ENCODE results near the gene AOC2. TPM values are rescaled to one million over a fixed set of nuclear protein-coding genes. Genes with fewer than 3 reads are reported as not detected.

AOC2 gene
- polyA plus RNA-seq, 3 donors: 0.09 to 1.6 TPM; not detected in 1

DNA sequence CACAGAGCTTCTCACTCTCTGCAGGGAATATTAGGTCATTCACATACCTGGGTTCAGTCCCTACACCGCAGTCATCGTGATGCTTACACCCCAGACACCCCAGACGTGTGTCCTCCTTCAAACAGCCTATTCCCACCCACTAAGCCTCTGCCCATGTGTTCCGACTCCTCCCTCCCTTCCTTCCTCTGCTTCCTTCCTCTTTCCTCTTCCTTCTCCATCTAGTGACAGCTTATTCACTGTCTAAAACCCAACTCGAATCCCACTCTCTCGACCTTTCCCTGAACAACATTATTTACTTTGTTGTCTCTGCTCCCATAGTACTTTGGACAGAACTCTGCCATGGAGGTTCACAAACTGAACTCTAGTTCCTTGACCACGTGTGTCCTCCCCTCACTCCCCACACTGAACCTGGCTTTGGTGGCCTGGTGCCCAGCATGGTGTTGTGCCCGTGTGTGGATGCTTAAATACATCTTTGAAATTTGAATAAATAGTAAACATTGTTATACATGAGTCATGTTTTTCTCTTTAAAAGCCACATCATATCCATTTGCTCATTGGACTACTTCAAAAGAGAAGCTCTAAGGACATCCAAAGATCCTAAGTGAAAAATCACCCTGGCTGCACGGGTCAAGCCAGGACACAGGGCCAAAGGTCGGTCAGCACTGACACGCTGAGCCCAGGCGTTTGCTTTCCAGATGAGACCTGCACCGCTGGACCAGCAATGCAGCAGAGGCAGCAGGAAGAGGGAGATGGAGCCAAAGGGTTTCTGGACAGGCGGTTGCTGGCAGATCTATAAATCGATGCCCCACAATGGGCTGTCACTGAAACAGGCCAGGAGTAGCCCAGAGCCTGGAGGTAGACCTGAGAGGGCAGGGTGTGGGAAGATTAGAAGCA, 42.1 kb downstream of the AOC2 start:
- H3K27ac ChIP-seq (ENCODE audit: low read depth in 1 of 2, low read length in 2 of 2): peak overlapping the region; percentile 5 to 64

DNA sequence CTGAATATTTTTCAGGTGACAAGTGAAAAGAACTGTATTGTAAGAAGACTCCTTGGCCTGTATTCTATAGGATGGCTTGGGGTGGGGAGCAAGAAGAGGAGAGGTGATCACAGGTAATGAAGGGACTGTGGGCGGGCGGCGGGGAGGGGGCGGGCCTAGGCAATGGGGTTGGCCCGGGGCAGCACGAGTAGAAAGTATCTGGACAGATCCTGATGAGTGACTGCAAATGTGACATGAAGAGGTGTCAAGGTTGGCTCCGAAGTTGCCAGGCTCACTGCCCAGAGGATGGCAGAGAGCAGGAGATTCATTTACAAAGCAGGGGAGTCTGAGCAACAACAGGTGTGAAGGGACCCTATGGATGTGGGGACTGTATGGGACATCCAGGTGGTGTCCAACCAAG, 45.4 kb downstream of the AOC2 start:
- Histone ChIP-seq H3K4me3 (replicated peaks in 1 of 3; ENCODE audit: low read depth in 2 of 3, low read length in 3 of 3) (no peak overlapping the region), H3K27ac (ENCODE audit: low read depth in 1 of 2, low read length in 2 of 2) (no peak overlapping the region), H3K79me2 (ENCODE audit: insufficient read depth, low read length) (no peaks in the 10 kb centered on the region), H3K4me2 (replicated peaks; ENCODE audit: extremely low read depth, low read length, poor library complexity, severe bottlenecking) (no peak overlapping the region), H3K4me1 (ENCODE audit: control insufficient read depth in 1 of 2, insufficient read depth in 2 of 2, low read length in 2 of 2) (peaks cover 62 to 69% of the 10 kb centered on the region in 2 donors), H4K20me1 (ENCODE audit: insufficient read depth, low read length) (no peaks in the 10 kb centered on the region), H3K27me3 (ENCODE audit: control insufficient read depth in 2 of 2, insufficient read depth in 2 of 2, low read length in 2 of 2) (no peaks in the 10 kb centered on the region), H3K9ac (ENCODE audit: insufficient read depth, low read length, poor library complexity, severe bottlenecking) (no peak overlapping the region), H2AFZ (ENCODE audit: insufficient read depth, low read depth, low read length, poor library complexity, severe bottlenecking) (no peak overlapping the region), H3K9me3 (replicated peaks in 1 of 2; ENCODE audit: control insufficient read depth in 1 of 2, insufficient read depth in 1 of 2, low read length in 2 of 2) (no peaks in the 10 kb centered on the region), H3K36me3 (replicated peaks in 1 of 2; ENCODE audit: control insufficient read depth in 1 of 2, insufficient read depth in 2 of 2, low read length in 2 of 2) (no peaks in the 10 kb centered on the region)
- H3K9me3 Mint-ChIP-seq: peaks cover 0 to 2% (median 0%) of the 10 kb centered on the region in 7 donors
- DNase-seq: no peak
- 100% methylated on average over 7 of the region's 7 CpGs for WGBS (ENCODE audit: insufficient coverage)
- no peaks in the 10 kb centered on the region for H3K36me3 Mint-ChIP-seq
- H3K4me1 Mint-ChIP-seq: peaks cover 68% of the 10 kb centered on the region
- peaks cover 0 to 2% (median 0%) of the 10 kb centered on the region in 3 donors for H3K27me3 Mint-ChIP-seq (ENCODE audit: low read depth in 3 of 3)
- H3K27ac Mint-ChIP-seq: no peak overlapping the region
- no peak overlapping the region for H3K4me3 Mint-ChIP-seq
- TF ChIP-seq, protein P1, sequence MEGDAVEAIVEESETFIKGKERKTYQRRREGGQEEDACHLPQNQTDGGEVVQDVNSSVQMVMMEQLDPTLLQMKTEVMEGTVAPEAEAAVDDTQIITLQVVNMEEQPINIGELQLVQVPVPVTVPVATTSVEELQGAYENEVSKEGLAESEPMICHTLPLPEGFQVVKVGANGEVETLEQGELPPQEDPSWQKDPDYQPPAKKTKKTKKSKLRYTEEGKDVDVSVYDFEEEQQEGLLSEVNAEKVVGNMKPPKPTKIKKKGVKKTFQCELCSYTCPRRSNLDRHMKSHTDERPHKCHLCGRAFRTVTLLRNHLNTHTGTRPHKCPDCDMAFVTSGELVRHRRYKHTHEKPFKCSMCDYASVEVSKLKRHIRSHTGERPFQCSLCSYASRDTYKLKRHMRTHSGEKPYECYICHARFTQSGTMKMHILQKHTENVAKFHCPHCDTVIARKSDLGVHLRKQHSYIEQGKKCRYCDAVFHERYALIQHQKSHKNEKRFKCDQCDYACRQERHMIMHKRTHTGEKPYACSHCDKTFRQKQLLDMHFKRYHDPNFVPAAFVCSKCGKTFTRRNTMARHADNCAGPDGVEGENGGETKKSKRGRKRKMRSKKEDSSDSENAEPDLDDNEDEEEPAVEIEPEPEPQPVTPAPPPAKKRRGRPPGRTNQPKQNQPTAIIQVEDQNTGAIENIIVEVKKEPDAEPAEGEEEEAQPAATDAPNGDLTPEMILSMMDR (IDR thresholded peaks at IDR 0.05): no peak
- intact Hi-C loops (cut with micrococcal nuclease): no loop called here

More for the DNA sequence above, 42.1 kb downstream of the AOC2 start:
- Mint-ChIP-seq H3K4me1 (peaks cover 40% of the 10 kb centered on the region), H3K27me3 (ENCODE audit: low read depth in 3 of 3) (peaks cover 0 to 6% (median 0%) of the 10 kb centered on the region in 3 donors), H3K27ac (peak overlapping the region; percentile 63 to 91 (median 83)), H3K4me3 (peak overlapping the region; percentile 24 to 81), H3K36me3 (no peaks in the 10 kb centered on the region), H3K9me3 (peaks cover 0 to 2% (median 0%) of the 10 kb centered on the region in 7 donors)
- Histone ChIP-seq H2AFZ (ENCODE audit: insufficient read depth, low read depth, low read length, poor library complexity, severe bottlenecking) (no peak overlapping the region), H3K4me3 (replicated peaks in 1 of 3; ENCODE audit: low read depth in 2 of 3, low read length in 3 of 3) (peak overlapping the region in 1 of 3 experiments; percentile 52), H3K9ac (ENCODE audit: insufficient read depth, low read length, poor library complexity, severe bottlenecking) (peak overlapping the region; percentile 6), H3K36me3 (replicated peaks in 1 of 2; ENCODE audit: control insufficient read depth in 1 of 2, insufficient read depth in 2 of 2, low read length in 2 of 2) (no peaks in the 10 kb centered on the region), H3K79me2 (ENCODE audit: insufficient read depth, low read length) (no peaks in the 10 kb centered on the region), H3K27me3 (ENCODE audit: control insufficient read depth in 2 of 2, insufficient read depth in 2 of 2, low read length in 2 of 2) (no peaks in the 10 kb centered on the region), H3K4me1 (ENCODE audit: control insufficient read depth in 1 of 2, insufficient read depth in 2 of 2, low read length in 2 of 2) (peaks cover 31 to 40% of the 10 kb centered on the region in 2 donors), H4K20me1 (ENCODE audit: insufficient read depth, low read length) (no peaks in the 10 kb centered on the region), H3K9me3 (replicated peaks in 1 of 2; ENCODE audit: control insufficient read depth in 1 of 2, insufficient read depth in 1 of 2, low read length in 2 of 2) (no peaks in the 10 kb centered on the region), H3K4me2 (replicated peaks; ENCODE audit: extremely low read depth, low read length, poor library complexity, severe bottlenecking) (peak overlapping the region; percentile 64)
- DNase-seq: peak; percentile 48 to 62 (median 52)
- intact Hi-C loops (cut with micrococcal nuclease): no loop called here
- TF ChIP-seq, protein P1 (IDR thresholded peaks at IDR 0.05): no peak
- 68% methylated on average over 9 of the region's 15 CpGs for WGBS (ENCODE audit: insufficient coverage)
